AG09309 (cell line): ENCODE results near the gene PLXNC1.

Source experiments
- DNase-seq: peaks from one replicate; pipeline ENCODE4 v3.0.0-alpha.2; 2010; ENCODE audit warnings: low read depth
- H3K4me3 ChIP-seq: 2 replicates; pipeline ENCODE4 v1.5.1; 2011; ENCODE audit warnings: mild to moderate bottlenecking, low read depth, low read length, moderate library complexity; ENCODE audit not compliant: control insufficient read depth
- CTCF ChIP-seq: IDR thresholded peaks from 2 replicates; pipeline ENCODE4 v1.5.1; 2011; ENCODE audit warnings: mild to moderate bottlenecking, low read depth, low read length, inconsistent platforms; ENCODE audit not compliant: insufficient read depth, control insufficient read depth; ENCODE audit errors: missing control alignments

PLXNC1 gene

GRCh38 chr12:94175763-94176668 lies 27.6 kb downstream of the PLXNC1 start:
- no peak overlapping the region for H3K4me3 ChIP-seq
- DNase-seq: no peak
- TF ChIP-seq CTCF: no peak

- TF ChIP-seq CTCF: no peak
- H3K4me3 ChIP-seq: no peak overlapping the region
Measured at GRCh38 chr12:94178054-94178453, 29.7 kb downstream of the PLXNC1 start.

GRCh38 chr12:94178882-94179281 lies 30.5 kb downstream of the PLXNC1 start:
- DNase-seq: no peak
- no peak for TF ChIP-seq CTCF
- no peak overlapping the region for H3K4me3 ChIP-seq

More at GRCh38 chr12:94178054-94178453, 29.7 kb downstream of the PLXNC1 start:
- DNase-seq: no peak

GRCh38 chr12:94179723-94180122 lies 31.3 kb downstream of the PLXNC1 start:
- H3K4me3 ChIP-seq: no peak overlapping the region
- no peak for TF ChIP-seq CTCF
- DNase-seq: no peak

GRCh38 chr12:94180558-94181296 lies 32.4 kb downstream of the PLXNC1 start:
- H3K4me3 ChIP-seq: no peak overlapping the region
- DNase-seq: no peak
- TF ChIP-seq CTCF: no peak

- TF ChIP-seq CTCF: no peak
- no peak overlapping the region for H3K4me3 ChIP-seq
- no peak for DNase-seq
Measured at GRCh38 chr12:94182986-94183707, 34.8 kb downstream of the PLXNC1 start.
